Measurements from ENCODE around the gene QRICH2. TPM values are rescaled to one million over a fixed set of nuclear protein-coding genes. Genes with fewer than 3 reads are reported as not detected.

QRICH2 gene
- total and polyA plus RNA-seq, 9 of the 15 experiments (the other 6 are each of a cell fraction or from before 2014, with no cell fraction given), result 0.03 to 1.6 (median 0.81) TPM

DNA sequence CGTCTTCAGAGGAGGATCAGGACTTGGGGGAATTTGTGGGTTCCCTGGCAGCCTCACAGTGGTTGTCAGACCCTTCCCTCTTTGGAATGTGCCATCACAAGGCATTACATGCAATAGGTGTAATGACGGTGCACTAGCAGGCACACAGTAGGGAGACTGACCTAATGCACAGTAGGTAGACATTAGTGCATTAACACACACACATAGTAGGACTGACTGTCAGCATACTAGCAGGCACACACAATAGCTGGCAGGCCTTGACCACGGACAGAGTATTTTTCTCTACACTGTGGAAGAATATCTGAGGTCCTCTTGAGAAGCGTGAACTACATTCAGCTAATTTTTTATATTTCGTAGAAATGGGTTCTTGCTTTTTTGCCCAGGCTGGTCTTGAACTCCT is 53.8 kb downstream of the QRICH2 start:
- FAIRE-seq (no peak), DNase-seq (ENCODE audit: extremely low read depth in 1 of 4, low spot score in 3 of 4) (no peak), ATAC-seq (no peak)
- BruUV-seq (replicated peaks), result no TSS peak
- Histone ChIP-seq H3K4me3 (no peak overlapping the region), H3K9me1 (ENCODE audit: control insufficient read depth, insufficient read depth, low read length) (no peaks in the 10 kb centered on the region), H4K20me1 (replicated peaks; ENCODE audit: control insufficient read depth, insufficient read depth, low read length) (no peaks in the 10 kb centered on the region), H3K9me3 (replicated peaks; ENCODE audit: control insufficient read depth, insufficient read depth, low read depth, low read length) (no peaks in the 10 kb centered on the region), H3K4me1 (replicated peaks in 1 of 2; ENCODE audit: control insufficient read depth in 2 of 2, insufficient read depth in 2 of 2, low read length in 2 of 2) (peaks cover 0 to 3% of the 10 kb centered on the region in 2 experiments), H3K27ac (ENCODE audit: extremely low read depth, low read depth, low read length) (no peak overlapping the region), H3K36me3 (ENCODE audit: control insufficient read depth, insufficient read depth, low read length) (no peaks in the 10 kb centered on the region), H3K4me2 (ENCODE audit: insufficient read depth, low read length) (no peak overlapping the region), H3K9ac (ENCODE audit: insufficient read depth in 1 of 2, low read depth in 2 of 2, low read length in 2 of 2) (no peak overlapping the region), H2AFZ (ENCODE audit: low read depth, low read length) (no peak overlapping the region), H3K27me3 (ENCODE audit: control insufficient read depth in 2 of 2, insufficient read depth in 2 of 2, low read length in 2 of 2) (no peaks in the 10 kb centered on the region), H3K79me2 (ENCODE audit: control insufficient read depth, insufficient read depth, low read length) (no peaks in the 10 kb centered on the region)
- 63% methylated on average over 5 of the region's 5 CpGs for WGBS (ENCODE audit: insufficient coverage, low coverage, missing lambda C conversion rate)
- intact Hi-C loops (cut with micrococcal nuclease), result no loop called here
- in situ Hi-C loops (cut with MboI), result no loop called here
- CTCF ChIA-PET (ENCODE audit: low intra/inter-chr PET ratio), result no interaction called here
- no peak for TF ChIP-seq ZNF766 (CRISPR knock-in tag; conservative IDR thresholded peaks at IDR 0.05)
- peak; percentile 86 for TF ChIP-seq ZKSCAN1 (IDR thresholded peaks at IDR 0.05; ENCODE audit: low read depth, low read length)
- POLR2A ChIA-PET, result interaction anchor here (1.9 to 17.8 kb wide), 2 partner anchors 13 to 17 kb away, joined by 5 to 227 read pairs; partner anchors contain the start of gene RNF157

- H3K79me2 ChIP-seq (ENCODE audit: control insufficient read depth, insufficient read depth, low read length), result no peaks in the 10 kb centered on the region
- peaks cover 0 to 3% of the 10 kb centered on the region in 2 experiments for H3K4me1 ChIP-seq (replicated peaks in 1 of 2; ENCODE audit: control insufficient read depth in 2 of 2, insufficient read depth in 2 of 2, low read length in 2 of 2)
- no TSS peak for BruUV-seq (replicated peaks)
- FAIRE-seq (no peak), ATAC-seq (no peak), DNase-seq (ENCODE audit: extremely low read depth in 1 of 4, low spot score in 3 of 4) (no peak)
- CTCF ChIA-PET (ENCODE audit: low intra/inter-chr PET ratio), result no interaction called here
- H3K27me3 ChIP-seq (ENCODE audit: control insufficient read depth in 2 of 2, insufficient read depth in 2 of 2, low read length in 2 of 2), result no peaks in the 10 kb centered on the region
- no peak overlapping the region for H2AFZ ChIP-seq (ENCODE audit: low read depth, low read length)
- no peak overlapping the region for H3K27ac ChIP-seq (ENCODE audit: extremely low read depth, low read depth, low read length)
- H4K20me1 ChIP-seq (replicated peaks; ENCODE audit: control insufficient read depth, insufficient read depth, low read length), result no peaks in the 10 kb centered on the region
- H3K9me3 ChIP-seq (replicated peaks; ENCODE audit: control insufficient read depth, insufficient read depth, low read depth, low read length), result no peaks in the 10 kb centered on the region
- H3K9ac ChIP-seq (ENCODE audit: insufficient read depth in 1 of 2, low read depth in 2 of 2, low read length in 2 of 2), result no peak overlapping the region
- H3K4me3 ChIP-seq, result no peak overlapping the region
- intact Hi-C loops (cut with micrococcal nuclease), result no loop called here
- no peaks in the 10 kb centered on the region for H3K36me3 ChIP-seq (ENCODE audit: control insufficient read depth, insufficient read depth, low read length)
- H3K9me1 ChIP-seq (ENCODE audit: control insufficient read depth, insufficient read depth, low read length), result no peaks in the 10 kb centered on the region
- H3K4me2 ChIP-seq (ENCODE audit: insufficient read depth, low read length), result no peak overlapping the region
- POLR2A ChIA-PET, result interaction anchor here (1.9 to 17.8 kb wide), 2 partner anchors 13 to 17 kb away, joined by 5 to 227 read pairs; partner anchors contain the start of gene RNF157
- in situ Hi-C loops (cut with MboI), result no loop called here
- WGBS (ENCODE audit: insufficient coverage, low coverage, missing lambda C conversion rate), result 69% methylated on average over 7 of the region's 7 CpGs
- no peak for TF ChIP-seq KDM1A (IDR thresholded peaks at IDR 0.05)
- no peak for TF ChIP-seq KLF13 (tag; IDR thresholded peaks at IDR 0.05; ENCODE audit: borderline replicate concordance, low read depth)
- no peak for TF ChIP-seq RBFOX2 (IDR thresholded peaks at IDR 0.05; ENCODE audit: low read depth, low read length)
- TF ChIP-seq TCF3 (CRISPR knock-in tag; IDR thresholded peaks at IDR 0.05), result no peak
- TF ChIP-seq ATF3 (IDR thresholded peaks at IDR 0.05), result no peak
- TF ChIP-seq ATF3 (CRISPR knock-in tag; conservative IDR thresholded peaks at IDR 0.05), result no peak
- TF ChIP-seq, protein P1, sequence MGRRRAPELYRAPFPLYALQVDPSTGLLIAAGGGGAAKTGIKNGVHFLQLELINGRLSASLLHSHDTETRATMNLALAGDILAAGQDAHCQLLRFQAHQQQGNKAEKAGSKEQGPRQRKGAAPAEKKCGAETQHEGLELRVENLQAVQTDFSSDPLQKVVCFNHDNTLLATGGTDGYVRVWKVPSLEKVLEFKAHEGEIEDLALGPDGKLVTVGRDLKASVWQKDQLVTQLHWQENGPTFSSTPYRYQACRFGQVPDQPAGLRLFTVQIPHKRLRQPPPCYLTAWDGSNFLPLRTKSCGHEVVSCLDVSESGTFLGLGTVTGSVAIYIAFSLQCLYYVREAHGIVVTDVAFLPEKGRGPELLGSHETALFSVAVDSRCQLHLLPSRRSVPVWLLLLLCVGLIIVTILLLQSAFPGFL (CRISPR knock-in tag; IDR thresholded peaks at IDR 0.05), result no peak
- no peak for TF ChIP-seq RBM17 (IDR thresholded peaks at IDR 0.05; ENCODE audit: borderline replicate concordance, low read depth, low read length)
- no peak for TF ChIP-seq TEAD4 (IDR thresholded peaks at IDR 0.05; ENCODE audit: low read length)
- no peak for TF ChIP-seq TEAD4 (CRISPR knock-in tag; IDR thresholded peaks at IDR 0.05; ENCODE audit: borderline replicate concordance)
- no peak for TF ChIP-seq TAF15 (IDR thresholded peaks at IDR 0.05; ENCODE audit: low read depth, low read length)
- TF ChIP-seq BDP1 (IDR thresholded peaks at IDR 0.05; ENCODE audit: insufficient read depth, insufficient read length), result no peak
- no peak for TF ChIP-seq TAL1 (IDR thresholded peaks at IDR 0.05)
Observed at GRCh38 chr17:76253841-76254240, 54.2 kb downstream of the QRICH2 start.

Data from K562 (cell line).